Large intestine (tissue), 3 donors: ENCODE measurements around the gene ABCC12. TPM values are rescaled to one million over a fixed set of nuclear protein-coding genes. Genes with fewer than 3 reads are reported as not detected.

Experiments
- DNase-seq, 2 donors: peaks; one replicate each; pipeline versions ENCODE4 v3.0.0 to v3.0.0-alpha.2; 2013
- H3K27ac ChIP-seq: one replicate; pipeline ENCODE4 v1.5.1; 2013; ENCODE audit warnings: low read length
- H3K27me3 ChIP-seq: 2 replicates; pipeline ENCODE4 v1.6.1; 2013; ENCODE audit warnings: low read length; ENCODE audit not compliant: control insufficient read depth, insufficient read depth
- H3K36me3 ChIP-seq: 2 replicates; pipeline ENCODE4 v1.6.1; 2013; ENCODE audit warnings: low read length; ENCODE audit not compliant: control insufficient read depth, insufficient read depth
- H3K4me1 ChIP-seq: one replicate; pipeline ENCODE4 v1.6.1; 2013; ENCODE audit warnings: low read length; ENCODE audit not compliant: control insufficient read depth, insufficient read depth
- H3K4me3 ChIP-seq: one replicate; pipeline ENCODE4 v1.5.1; 2013; ENCODE audit warnings: low read length
- H3K9me3 ChIP-seq: one replicate; pipeline ENCODE4 v1.6.1; 2013; ENCODE audit warnings: mild to moderate bottlenecking, low read depth, low read length, moderate library complexity; ENCODE audit not compliant: control insufficient read depth
- WGBS: methylation state at CpG from one replicate; pipeline ENCODE4 v1.1.5; 2013; ENCODE audit warnings: low lambda C conversion rate; ENCODE audit not compliant: insufficient coverage; 5-methylcytosine and 5-hydroxymethylcytosine counted together
- polyA plus RNA-seq: library from polyadenylated mRNA; unstranded; fragments of 120-200 nt; gene quantifications from one replicate; pipeline ENCODE4 v1.2.1, GENCODE V29; 2013

Gene ABCC12
- polyA plus RNA-seq, 1 donor, result not detected

DNA sequence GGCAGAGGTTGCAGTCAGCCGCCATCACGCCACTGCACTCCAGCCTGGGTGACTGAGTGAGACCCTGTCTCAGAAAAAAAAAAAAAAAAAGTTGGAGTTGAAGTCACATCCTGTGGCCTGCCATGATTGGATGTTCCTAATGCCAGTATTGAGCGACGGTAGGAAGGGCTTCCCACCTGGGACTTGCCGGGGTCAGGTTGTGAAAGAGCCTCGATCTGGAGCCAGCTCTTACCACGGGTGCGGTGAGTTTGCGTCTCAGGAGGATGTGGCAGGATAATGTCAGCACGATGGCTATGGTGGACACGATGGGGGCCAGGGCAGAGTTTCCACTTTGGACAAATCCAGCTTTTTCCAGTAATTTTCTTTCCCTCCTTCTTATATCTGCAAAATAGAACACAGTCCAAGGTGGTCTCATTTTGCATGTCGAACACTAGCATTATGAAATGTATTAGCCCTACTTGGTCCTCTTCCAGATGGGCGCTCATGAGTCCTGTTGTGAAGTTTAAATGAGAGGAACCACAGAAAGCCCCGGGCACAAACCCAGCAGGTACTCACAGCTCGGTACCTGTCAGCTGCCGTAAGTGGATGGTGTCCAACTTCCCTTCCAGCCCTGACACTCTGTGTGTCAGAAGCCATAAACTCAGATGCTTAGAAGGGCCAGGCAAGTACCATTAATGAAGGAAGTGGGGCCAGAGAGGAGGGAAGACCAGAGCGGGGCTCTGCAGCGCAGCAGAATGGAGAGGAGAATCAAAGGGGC lies 22.2 kb downstream of the ABCC12 start:
- Histone ChIP-seq H3K4me3 (no peak overlapping the region), H3K9me3 (no peaks in the 10 kb centered on the region), H3K4me1 (no peaks in the 10 kb centered on the region), H3K36me3 (no peaks in the 10 kb centered on the region), H3K27ac (no peak overlapping the region), H3K27me3 (no peaks in the 10 kb centered on the region)
- no peak for DNase-seq
- WGBS, result no CpG with 5 or more reads among the region's 18 CpGs

GRCh38 chr16:48132696-48133095 lies 23.1 kb downstream of the ABCC12 start:
- H3K4me1 ChIP-seq, result no peaks in the 10 kb centered on the region
- H3K9me3 ChIP-seq, result no peaks in the 10 kb centered on the region
- no peaks in the 10 kb centered on the region for H3K36me3 ChIP-seq
- no peaks in the 10 kb centered on the region for H3K27me3 ChIP-seq
- WGBS, result no CpG with 5 or more reads among the region's 3 CpGs
- no peak overlapping the region for H3K27ac ChIP-seq
- no peak for DNase-seq
- H3K4me3 ChIP-seq, result no peak overlapping the region

GRCh38 chr16:48131201-48131935 lies 24.4 kb downstream of the ABCC12 start:
- no peak for DNase-seq
- no peaks in the 10 kb centered on the region for H3K4me1 ChIP-seq
- H3K9me3 ChIP-seq, result no peaks in the 10 kb centered on the region
- H3K4me3 ChIP-seq, result no peak overlapping the region
- H3K27ac ChIP-seq, result no peak overlapping the region
- H3K36me3 ChIP-seq, result no peaks in the 10 kb centered on the region
- no CpG with 5 or more reads among the region's 6 CpGs for WGBS
- no peaks in the 10 kb centered on the region for H3K27me3 ChIP-seq

GRCh38 chr16:48129926-48130325 lies 25.9 kb downstream of the ABCC12 start:
- DNase-seq, result no peak
- H3K4me1 ChIP-seq, result no peaks in the 10 kb centered on the region
- H3K27ac ChIP-seq, result no peak overlapping the region
- H3K27me3 ChIP-seq, result no peaks in the 10 kb centered on the region
- H3K4me3 ChIP-seq, result no peak overlapping the region
- no peaks in the 10 kb centered on the region for H3K36me3 ChIP-seq
- WGBS, result 40% methylated on average over 1 of the region's 3 CpGs
- no peaks in the 10 kb centered on the region for H3K9me3 ChIP-seq

GRCh38 chr16:48128769-48129168 lies 27.0 kb downstream of the ABCC12 start:
- H3K27ac ChIP-seq, result no peak overlapping the region
- H3K4me1 ChIP-seq, result no peaks in the 10 kb centered on the region
- no peak overlapping the region for H3K4me3 ChIP-seq
- no peaks in the 10 kb centered on the region for H3K36me3 ChIP-seq
- no peak for DNase-seq
- H3K27me3 ChIP-seq, result no peaks in the 10 kb centered on the region
- WGBS, result no CpG with 5 or more reads among the region's 2 CpGs
- no peaks in the 10 kb centered on the region for H3K9me3 ChIP-seq

DNA sequence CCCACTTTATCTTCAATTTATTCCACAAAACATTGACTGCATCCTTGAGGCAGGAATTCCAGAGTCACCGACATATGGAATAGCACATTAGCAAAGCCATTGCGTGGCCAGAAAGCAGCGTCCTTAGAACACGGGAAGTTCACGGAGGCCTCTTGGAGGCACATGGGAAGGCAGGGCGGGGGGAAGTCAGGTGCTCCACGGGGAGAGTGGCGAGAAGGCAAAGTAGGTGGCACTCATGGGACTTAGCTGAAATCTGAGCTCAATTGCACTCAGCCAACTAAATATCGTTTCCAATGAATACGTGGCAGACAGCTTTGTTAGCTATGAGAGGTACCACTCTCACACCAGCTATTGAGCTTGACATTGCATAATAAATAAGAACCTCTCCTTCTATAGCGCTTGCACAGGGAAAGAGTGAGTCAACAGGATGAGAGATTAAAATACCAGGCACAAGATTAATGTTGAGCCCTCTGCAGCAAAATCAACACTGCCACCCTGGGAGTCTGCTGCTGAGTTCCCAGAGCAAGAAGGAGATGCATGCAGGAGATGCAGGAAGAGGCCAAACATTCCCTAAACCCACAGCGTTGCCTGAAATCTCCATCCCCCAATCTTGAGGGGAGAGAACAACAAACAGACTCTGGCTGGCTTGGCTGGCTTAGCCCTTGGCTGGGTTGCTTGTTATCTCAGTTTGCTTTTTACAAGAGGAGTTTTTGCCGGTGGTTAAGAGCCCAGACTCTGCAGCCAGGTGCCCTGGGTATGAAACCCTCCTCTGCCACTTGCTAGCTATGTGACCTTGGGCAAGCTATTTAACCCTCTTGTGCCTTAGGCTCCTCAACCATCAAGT lies 28.8 kb downstream of the ABCC12 start:
- no peak overlapping the region for H3K4me3 ChIP-seq
- DNase-seq, result no peak
- no peak overlapping the region for H3K27ac ChIP-seq

DNA sequence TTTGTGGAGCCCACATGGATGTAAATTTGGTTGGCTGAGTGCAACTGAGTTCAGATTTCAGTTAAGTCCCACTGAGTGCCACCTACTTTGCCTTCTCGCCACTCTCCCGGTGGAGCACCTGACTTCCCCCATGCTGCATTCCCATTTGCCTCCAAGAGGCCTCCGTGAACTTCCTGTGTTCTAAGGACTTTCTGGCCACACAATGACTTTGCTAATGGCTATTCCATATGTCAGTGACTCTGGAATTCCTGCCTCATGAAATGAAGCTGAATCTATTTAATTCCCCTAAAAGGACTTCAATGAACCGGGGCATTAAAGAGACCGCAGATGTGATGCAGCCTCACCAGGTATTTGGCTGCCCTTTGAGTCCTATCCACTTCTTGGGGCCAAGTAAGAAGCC lies 29.9 kb downstream of the ABCC12 start:
- H3K27ac ChIP-seq, result no peak overlapping the region
- 100% methylated on average over 1 of the region's 5 CpGs for WGBS
- H3K9me3 ChIP-seq, result no peaks in the 10 kb centered on the region
- no peaks in the 10 kb centered on the region for H3K4me1 ChIP-seq
- no peak overlapping the region for H3K4me3 ChIP-seq
- H3K36me3 ChIP-seq, result no peaks in the 10 kb centered on the region
- DNase-seq, result no peak
- H3K27me3 ChIP-seq, result no peaks in the 10 kb centered on the region

More for the DNA sequence above, 28.8 kb downstream of the ABCC12 start:
- Histone ChIP-seq H3K36me3 (no peaks in the 10 kb centered on the region), H3K4me1 (no peaks in the 10 kb centered on the region), H3K9me3 (no peaks in the 10 kb centered on the region), H3K27me3 (no peaks in the 10 kb centered on the region)
- WGBS, result no CpG with 5 or more reads among the region's 13 CpGs

DNA sequence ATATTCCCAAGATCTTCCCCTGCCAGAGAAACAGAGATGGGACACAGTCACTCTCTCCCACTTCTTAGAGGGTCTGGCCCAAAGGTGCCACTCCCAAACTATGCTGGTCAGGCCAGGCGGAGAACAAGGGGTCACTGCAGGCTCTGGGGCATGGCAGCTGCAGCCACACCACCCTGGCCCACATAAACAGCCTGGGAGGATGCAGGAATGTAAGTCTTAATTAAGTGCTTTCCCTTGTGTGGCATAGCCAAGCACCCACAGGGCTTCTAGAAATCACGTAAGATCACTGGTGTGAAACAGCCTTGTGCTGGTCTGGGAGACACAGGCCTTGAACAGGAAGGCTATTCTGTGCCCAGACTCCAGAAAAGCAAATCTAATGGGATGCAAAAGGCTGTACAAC lies 31.5 kb downstream of the ABCC12 start:
- no peaks in the 10 kb centered on the region for H3K9me3 ChIP-seq
- H3K4me1 ChIP-seq, result no peaks in the 10 kb centered on the region
- H3K36me3 ChIP-seq, result no peaks in the 10 kb centered on the region
- no CpG with 5 or more reads among the region's 2 CpGs for WGBS
- no peak for DNase-seq
- no peaks in the 10 kb centered on the region for H3K27me3 ChIP-seq
- no peak overlapping the region for H3K4me3 ChIP-seq
- H3K27ac ChIP-seq, result no peak overlapping the region

- no peaks in the 10 kb centered on the region for H3K36me3 ChIP-seq
- WGBS, result 50% methylated on average over 1 of the region's 5 CpGs
- DNase-seq, result no peak
- H3K9me3 ChIP-seq, result no peaks in the 10 kb centered on the region
- H3K27ac ChIP-seq, result no peak overlapping the region
- no peak overlapping the region for H3K4me3 ChIP-seq
- H3K27me3 ChIP-seq, result no peaks in the 10 kb centered on the region
- no peaks in the 10 kb centered on the region for H3K4me1 ChIP-seq
Observed at GRCh38 chr16:48123104-48123788, 32.5 kb downstream of the ABCC12 start.

- no CpG with 5 or more reads among the region's 5 CpGs for WGBS
Observed at GRCh38 chr16:48121276-48121675, 34.5 kb downstream of the ABCC12 start.

More at GRCh38 chr16:48121276-48121675, 34.5 kb downstream of the ABCC12 start:
- no peak overlapping the region for H3K27ac ChIP-seq
- H3K4me1 ChIP-seq, result no peaks in the 10 kb centered on the region
- no peak for DNase-seq
- no peaks in the 10 kb centered on the region for H3K27me3 ChIP-seq
- H3K36me3 ChIP-seq, result no peaks in the 10 kb centered on the region
- H3K4me3 ChIP-seq, result no peak overlapping the region
- H3K9me3 ChIP-seq, result no peaks in the 10 kb centered on the region
